ENCODE data around the gene CLCA4. TPM values are rescaled to one million over a fixed set of nuclear protein-coding genes. Genes with fewer than 3 reads are reported as not detected.

CLCA4 gene
- total RNA-seq, 1 experiment from 2014 or later = not detected

DNA sequence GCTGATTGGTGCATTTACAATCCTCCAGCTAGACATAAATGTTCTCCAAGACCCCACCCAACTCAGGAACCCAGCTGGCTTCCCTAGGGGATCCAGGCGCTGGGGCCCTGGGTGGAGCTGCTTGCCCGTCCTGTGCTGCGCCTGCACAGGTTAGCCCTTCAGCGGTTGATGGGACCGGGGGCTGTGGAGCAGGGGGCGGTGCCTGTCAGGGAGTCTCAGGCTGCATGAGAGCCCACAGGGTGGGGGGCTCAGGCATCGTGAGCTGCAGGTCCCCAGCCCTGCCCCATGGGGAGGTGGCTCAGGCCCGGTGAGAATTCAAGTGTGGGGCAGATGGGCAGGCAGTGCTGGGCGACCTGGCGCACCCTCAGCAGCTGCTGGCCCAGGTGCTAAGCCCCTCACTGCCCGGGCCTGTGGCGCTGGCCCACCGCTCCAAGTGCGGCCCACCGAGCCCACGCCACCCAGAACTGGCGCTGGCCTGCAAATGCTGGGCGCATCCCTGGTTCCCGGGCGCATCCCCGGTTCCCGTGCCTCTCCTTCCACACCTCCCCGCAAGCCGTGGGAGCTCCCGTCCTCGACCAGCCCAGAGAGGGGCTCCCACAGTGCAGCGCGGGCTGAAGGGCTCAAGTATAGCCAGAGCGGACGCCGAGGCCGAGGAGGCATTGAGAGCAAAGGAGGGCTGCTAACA is 23.1 kb upstream of the CLCA4 start:
- ChIA-PET POLR2A (ENCODE audit: low non-redundant PET) (no interaction called here), CTCF (no interaction called here)
- BruUV-seq (replicated peaks) = no TSS peak
- Histone ChIP-seq H3K4me1 (ENCODE audit: insufficient read depth, low read length, poor library complexity, severe bottlenecking) (no peaks in the 10 kb centered on the region), H3K36me3 (ENCODE audit: insufficient read depth, low read length, poor library complexity, severe bottlenecking) (no peaks in the 10 kb centered on the region), H3K27ac (ENCODE audit: low read depth, low read length, poor library complexity, severe bottlenecking) (no peak overlapping the region), H3K9me3 (ENCODE audit: low read depth, low read length, poor library complexity, severe bottlenecking) (no peaks in the 10 kb centered on the region), H3K27me3 (replicated peaks; ENCODE audit: insufficient read depth, low read depth, low read length, poor library complexity) (no peaks in the 10 kb centered on the region), H3K4me3 (ENCODE audit: low read depth, low read length, poor library complexity, severe bottlenecking) (no peak overlapping the region)
- TF ChIP-seq, protein P1, sequence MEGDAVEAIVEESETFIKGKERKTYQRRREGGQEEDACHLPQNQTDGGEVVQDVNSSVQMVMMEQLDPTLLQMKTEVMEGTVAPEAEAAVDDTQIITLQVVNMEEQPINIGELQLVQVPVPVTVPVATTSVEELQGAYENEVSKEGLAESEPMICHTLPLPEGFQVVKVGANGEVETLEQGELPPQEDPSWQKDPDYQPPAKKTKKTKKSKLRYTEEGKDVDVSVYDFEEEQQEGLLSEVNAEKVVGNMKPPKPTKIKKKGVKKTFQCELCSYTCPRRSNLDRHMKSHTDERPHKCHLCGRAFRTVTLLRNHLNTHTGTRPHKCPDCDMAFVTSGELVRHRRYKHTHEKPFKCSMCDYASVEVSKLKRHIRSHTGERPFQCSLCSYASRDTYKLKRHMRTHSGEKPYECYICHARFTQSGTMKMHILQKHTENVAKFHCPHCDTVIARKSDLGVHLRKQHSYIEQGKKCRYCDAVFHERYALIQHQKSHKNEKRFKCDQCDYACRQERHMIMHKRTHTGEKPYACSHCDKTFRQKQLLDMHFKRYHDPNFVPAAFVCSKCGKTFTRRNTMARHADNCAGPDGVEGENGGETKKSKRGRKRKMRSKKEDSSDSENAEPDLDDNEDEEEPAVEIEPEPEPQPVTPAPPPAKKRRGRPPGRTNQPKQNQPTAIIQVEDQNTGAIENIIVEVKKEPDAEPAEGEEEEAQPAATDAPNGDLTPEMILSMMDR (conservative IDR thresholded peaks at IDR 0.05; ENCODE audit: low read depth, low read length) = no peak
- no peak for TF ChIP-seq EZH2 (IDR thresholded peaks at IDR 0.05; ENCODE audit: borderline replicate concordance, low read depth, low read length, poor library complexity, severe bottlenecking)
- no peak for DNase-seq (ENCODE audit: low spot score)
- intact Hi-C loops (cut with micrococcal nuclease; ENCODE audit: unreplicated experiment) = no loop called here

DNA sequence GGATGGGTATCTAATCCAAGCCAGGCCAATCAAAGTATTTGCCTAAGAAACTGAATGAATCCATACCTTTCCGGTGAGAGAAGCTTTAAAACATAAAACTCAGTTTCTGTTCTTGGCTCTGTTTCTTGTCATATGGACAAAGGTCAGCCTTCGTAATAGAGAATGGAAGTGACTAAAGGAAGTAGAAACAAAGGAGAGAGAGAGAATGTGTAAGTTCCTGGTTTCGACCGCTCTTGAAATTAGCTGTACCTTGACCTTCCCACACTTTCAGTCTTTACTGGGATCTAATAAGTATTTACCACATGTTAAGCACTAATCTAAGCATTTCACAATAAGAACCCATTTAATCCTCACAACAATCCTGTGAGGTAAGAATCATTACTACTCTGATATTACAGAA is 19.6 kb upstream of the CLCA4 start:
- Histone ChIP-seq H3K27me3 (replicated peaks; ENCODE audit: insufficient read depth, low read depth, low read length, poor library complexity) (no peaks in the 10 kb centered on the region), H3K4me1 (ENCODE audit: insufficient read depth, low read length, poor library complexity, severe bottlenecking) (peaks cover 9% of the 10 kb centered on the region), H3K9me3 (ENCODE audit: low read depth, low read length, poor library complexity, severe bottlenecking) (no peaks in the 10 kb centered on the region), H3K4me3 (ENCODE audit: low read depth, low read length, poor library complexity, severe bottlenecking) (no peak overlapping the region), H3K27ac (ENCODE audit: low read depth, low read length, poor library complexity, severe bottlenecking) (no peak overlapping the region), H3K36me3 (ENCODE audit: insufficient read depth, low read length, poor library complexity, severe bottlenecking) (no peaks in the 10 kb centered on the region)
- CTCF ChIA-PET = no interaction called here
- TF ChIP-seq, protein P1 (conservative IDR thresholded peaks at IDR 0.05; ENCODE audit: low read depth, low read length) = no peak
- TF ChIP-seq EZH2 (IDR thresholded peaks at IDR 0.05; ENCODE audit: borderline replicate concordance, low read depth, low read length, poor library complexity, severe bottlenecking) = no peak
- POLR2A ChIA-PET (ENCODE audit: low non-redundant PET) = no interaction called here
- intact Hi-C loops (cut with micrococcal nuclease; ENCODE audit: unreplicated experiment) = no loop called here
- no TSS peak for BruUV-seq (replicated peaks)
- no peak for DNase-seq (ENCODE audit: low spot score)

DNA sequence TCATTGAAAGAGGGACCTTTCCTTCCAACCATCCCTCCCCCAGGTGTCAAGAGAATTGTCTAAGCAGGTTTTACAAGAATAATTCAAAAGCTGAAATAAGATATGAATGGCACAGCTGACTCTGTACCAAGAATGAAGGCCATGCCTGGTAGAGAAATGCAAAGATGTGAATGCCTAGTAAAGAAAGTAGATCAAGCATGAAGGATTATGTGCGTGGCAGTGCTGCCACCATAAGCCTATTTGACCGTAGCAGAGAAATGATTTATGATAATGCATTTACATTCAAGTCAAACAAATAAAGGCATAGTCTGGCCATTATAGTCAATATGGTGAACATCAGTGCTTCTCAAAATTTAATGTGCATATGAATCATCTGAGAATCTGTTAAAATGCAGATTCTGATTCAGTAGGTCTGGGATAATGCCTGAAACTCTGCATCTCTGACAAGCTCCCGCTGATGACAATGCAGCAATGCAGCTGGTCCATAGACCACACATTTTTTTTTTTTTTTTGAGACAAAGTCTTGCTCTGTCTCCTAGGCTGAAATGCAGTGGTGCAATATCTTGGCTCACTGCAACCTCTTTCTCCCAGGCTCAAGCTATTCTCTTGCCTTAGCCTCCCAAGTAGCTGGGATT is 16.6 kb upstream of the CLCA4 start:
- no TSS peak for BruUV-seq (replicated peaks)
- peak; percentile 67 for DNase-seq (ENCODE audit: low spot score)
- no peak for TF ChIP-seq EZH2 (IDR thresholded peaks at IDR 0.05; ENCODE audit: borderline replicate concordance, low read depth, low read length, poor library complexity, severe bottlenecking)
- TF ChIP-seq, protein P1 (conservative IDR thresholded peaks at IDR 0.05; ENCODE audit: low read depth, low read length) = no peak
- H3K9me3 ChIP-seq (ENCODE audit: low read depth, low read length, poor library complexity, severe bottlenecking) = no peaks in the 10 kb centered on the region
- ChIA-PET CTCF (no interaction called here), POLR2A (ENCODE audit: low non-redundant PET) (no interaction called here)
- H3K27ac ChIP-seq (ENCODE audit: low read depth, low read length, poor library complexity, severe bottlenecking) = no peak overlapping the region
- H3K27me3 ChIP-seq (replicated peaks; ENCODE audit: insufficient read depth, low read depth, low read length, poor library complexity) = peaks cover 11% of the 10 kb centered on the region
- H3K36me3 ChIP-seq (ENCODE audit: insufficient read depth, low read length, poor library complexity, severe bottlenecking) = no peaks in the 10 kb centered on the region
- H3K4me1 ChIP-seq (ENCODE audit: insufficient read depth, low read length, poor library complexity, severe bottlenecking) = peaks cover 9% of the 10 kb centered on the region
- intact Hi-C loops (cut with micrococcal nuclease; ENCODE audit: unreplicated experiment) = no loop called here
- no peak overlapping the region for H3K4me3 ChIP-seq (ENCODE audit: low read depth, low read length, poor library complexity, severe bottlenecking)

All from A673 (cell line).